Measurements from ENCODE around the gene KLC3. TPM values are rescaled to one million over a fixed set of nuclear protein-coding genes. Genes with fewer than 3 reads are reported as not detected.

Gene KLC3
- total RNA-seq (2021), result 3.8 and 4.8 TPM in 2 replicates
- long read RNA-seq, transcript KLC3-201 (13 exons, 1,780 nt), result major isoform, 25 of 28 reads
- long read RNA-seq, partial matches to known transcripts, result 0 of 28 reads
- long read RNA-seq, other reads (novel, unspliced or antisense), result 3 of 28 reads

- no peak within 1 kb of the TSS for H2AK5ac ChIP-seq (ENCODE audit: insufficient read length, low read length)
- H3K56ac ChIP-seq (ENCODE audit: insufficient read length, low read depth, low read length), result no peak within 1 kb of the TSS
- Mint-ChIP-seq H3K36me3 (ENCODE audit: insufficient read depth in 1 of 3, low read depth in 3 of 3) (no peaks in the 10 kb centered on the region), H3K27ac (no peak within 1 kb of the TSS), H3K27me3 (ENCODE audit: low read depth) (peaks cover 28% of the 10 kb centered on the region), H3K9me3 (no peaks in the 10 kb centered on the region; a peak in 2 of 5 replicates), H3K4me3 (peak within 1 kb of the TSS; percentile 53 to 77; a peak in 4 of 5 replicates), H3K4me1 (peaks cover 3 to 15% of the 10 kb centered on the region in 2 experiments; a peak in 3 of 4 replicates)
- H3K4ac ChIP-seq (ENCODE audit: low read depth, low read length), result no peak within 1 kb of the TSS
- H4K8ac ChIP-seq (replicated peaks; ENCODE audit: insufficient read length, low read depth, low read length), result no peak within 1 kb of the TSS
- 0 out of 2 replicates have a peak, but pooled peaks cover 2% of the 10 kb centered on the region for H3K4me1 ChIP-seq (ENCODE audit: insufficient read depth, low read length)
- no peaks in the 10 kb centered on the region for H3K9me3 ChIP-seq (ENCODE audit: control insufficient read depth, low read depth, low read length)
- no peak within 1 kb of the TSS for H2BK15ac ChIP-seq (ENCODE audit: low read depth, low read length)
- TF ChIP-seq, protein P1, sequence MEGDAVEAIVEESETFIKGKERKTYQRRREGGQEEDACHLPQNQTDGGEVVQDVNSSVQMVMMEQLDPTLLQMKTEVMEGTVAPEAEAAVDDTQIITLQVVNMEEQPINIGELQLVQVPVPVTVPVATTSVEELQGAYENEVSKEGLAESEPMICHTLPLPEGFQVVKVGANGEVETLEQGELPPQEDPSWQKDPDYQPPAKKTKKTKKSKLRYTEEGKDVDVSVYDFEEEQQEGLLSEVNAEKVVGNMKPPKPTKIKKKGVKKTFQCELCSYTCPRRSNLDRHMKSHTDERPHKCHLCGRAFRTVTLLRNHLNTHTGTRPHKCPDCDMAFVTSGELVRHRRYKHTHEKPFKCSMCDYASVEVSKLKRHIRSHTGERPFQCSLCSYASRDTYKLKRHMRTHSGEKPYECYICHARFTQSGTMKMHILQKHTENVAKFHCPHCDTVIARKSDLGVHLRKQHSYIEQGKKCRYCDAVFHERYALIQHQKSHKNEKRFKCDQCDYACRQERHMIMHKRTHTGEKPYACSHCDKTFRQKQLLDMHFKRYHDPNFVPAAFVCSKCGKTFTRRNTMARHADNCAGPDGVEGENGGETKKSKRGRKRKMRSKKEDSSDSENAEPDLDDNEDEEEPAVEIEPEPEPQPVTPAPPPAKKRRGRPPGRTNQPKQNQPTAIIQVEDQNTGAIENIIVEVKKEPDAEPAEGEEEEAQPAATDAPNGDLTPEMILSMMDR (conservative IDR thresholded peaks at IDR 0.05), result no peak
- H2BK20ac ChIP-seq (ENCODE audit: low read depth, low read length, poor library complexity, severe bottlenecking), result no peak within 1 kb of the TSS
- H2BK5ac ChIP-seq (ENCODE audit: insufficient read length, low read length), result no peak within 1 kb of the TSS
- no peak within 1 kb of the TSS for H3K9ac ChIP-seq (ENCODE audit: extremely low read depth, insufficient read length, low read length)
- H4K20me1 ChIP-seq (ENCODE audit: control insufficient read depth, insufficient read depth, insufficient read length), result peaks cover 2% of the 10 kb centered on the region
- H3K23ac ChIP-seq (ENCODE audit: insufficient read length, low read depth, low read length), result no peak within 1 kb of the TSS
- DNase-seq, result peak; percentile 68
- no peak within 1 kb of the TSS for H4K91ac ChIP-seq (ENCODE audit: insufficient read length, low read depth, low read length)
- peaks cover 4% of the 10 kb centered on the region for H3K27me3 ChIP-seq (ENCODE audit: insufficient read depth, low read length)
- H2AFZ ChIP-seq (ENCODE audit: low read length), result no peak within 1 kb of the TSS
- no peak within 1 kb of the TSS for H2BK12ac ChIP-seq (ENCODE audit: insufficient read length, low read depth, low read length)
- H3K27ac ChIP-seq (ENCODE audit: insufficient read length, low read depth, low read length), result no peak within 1 kb of the TSS
- H3K79me1 ChIP-seq (ENCODE audit: insufficient read depth, low read depth, low read length, poor library complexity, severe bottlenecking), result no peaks in the 10 kb centered on the region
- H3K79me2 ChIP-seq (ENCODE audit: insufficient read depth, low read length), result no peaks in the 10 kb centered on the region
- no peak within 1 kb of the TSS; the same call in 1 of the 2 replicates for H3K14ac ChIP-seq (ENCODE audit: insufficient read depth, low read length)
- no peak within 1 kb of the TSS for H3K18ac ChIP-seq (ENCODE audit: insufficient read length, low read depth, low read length)
- H3K23me2 ChIP-seq (ENCODE audit: insufficient read length, low read depth, low read length, poor library complexity, severe bottlenecking), result peaks cover 12% of the 10 kb centered on the region
- H2BK120ac ChIP-seq (ENCODE audit: low read depth, low read length, poor library complexity, severe bottlenecking), result no peak within 1 kb of the TSS
- WGBS (ENCODE audit: extremely low coverage, insufficient read length, low lambda C conversion rate), result no CpG with 5 or more reads among the region's 50 CpGs
- H3K4me2 ChIP-seq (ENCODE audit: insufficient read depth, insufficient read length, low read length), result peak within 1 kb of the TSS; percentile 42
- H3T11ph ChIP-seq (ENCODE audit: low read length), result no peak within 1 kb of the TSS
- no peak within 1 kb of the TSS for H4K5ac ChIP-seq (ENCODE audit: insufficient read length, low read depth, low read length)
These were observed at the start of gene KLC3 for GRCh38 chr19:45340232-45340898. Gene KLC3 (plus strand): TSS chr19:45340750. CDS start chr19:45345542, 4,792 bp downstream.

All from H9 (cell line).